Astrocyte (in vitro differentiated cells and primary cell): ENCODE results near the gene NPLOC4.

Experiments used
- EZH2 ChIP-seq: IDR thresholded peaks from 2 replicates; pipeline ENCODE4 v1.6.1; 2012; ENCODE audit warnings: mild to moderate bottlenecking, low read length, inconsistent platforms; ENCODE audit not compliant: insufficient read depth
- TF ChIP-seq, protein P1 (sequence below): IDR thresholded peaks from 2 replicates; pipeline ENCODE4 v1.5.1; 2011; ENCODE audit warnings: low read depth, mild to moderate bottlenecking, inconsistent platforms, low read length, moderate library complexity; ENCODE audit not compliant: insufficient read depth

DNA sequence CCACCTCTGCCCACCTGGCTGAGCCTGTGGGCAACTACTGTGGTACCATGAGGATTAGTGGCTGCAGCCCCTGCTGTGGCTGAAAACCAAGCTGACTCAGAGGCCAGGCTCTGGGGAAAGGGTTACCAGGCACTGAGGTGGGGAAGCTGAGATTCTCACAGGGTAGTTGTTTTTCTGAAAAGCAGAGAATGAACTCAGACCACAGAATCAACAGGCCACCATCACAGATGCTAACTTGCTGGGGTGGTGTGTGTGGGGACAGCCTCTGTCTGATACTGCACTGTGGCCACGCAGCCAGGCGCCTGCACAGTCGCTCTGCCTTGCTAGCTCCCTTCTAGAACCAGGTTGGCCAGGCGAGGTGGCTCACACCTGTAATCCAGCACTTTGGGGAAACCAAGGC lies 28.8 kb downstream of the NPLOC4 start:
- TF ChIP-seq, protein P1, sequence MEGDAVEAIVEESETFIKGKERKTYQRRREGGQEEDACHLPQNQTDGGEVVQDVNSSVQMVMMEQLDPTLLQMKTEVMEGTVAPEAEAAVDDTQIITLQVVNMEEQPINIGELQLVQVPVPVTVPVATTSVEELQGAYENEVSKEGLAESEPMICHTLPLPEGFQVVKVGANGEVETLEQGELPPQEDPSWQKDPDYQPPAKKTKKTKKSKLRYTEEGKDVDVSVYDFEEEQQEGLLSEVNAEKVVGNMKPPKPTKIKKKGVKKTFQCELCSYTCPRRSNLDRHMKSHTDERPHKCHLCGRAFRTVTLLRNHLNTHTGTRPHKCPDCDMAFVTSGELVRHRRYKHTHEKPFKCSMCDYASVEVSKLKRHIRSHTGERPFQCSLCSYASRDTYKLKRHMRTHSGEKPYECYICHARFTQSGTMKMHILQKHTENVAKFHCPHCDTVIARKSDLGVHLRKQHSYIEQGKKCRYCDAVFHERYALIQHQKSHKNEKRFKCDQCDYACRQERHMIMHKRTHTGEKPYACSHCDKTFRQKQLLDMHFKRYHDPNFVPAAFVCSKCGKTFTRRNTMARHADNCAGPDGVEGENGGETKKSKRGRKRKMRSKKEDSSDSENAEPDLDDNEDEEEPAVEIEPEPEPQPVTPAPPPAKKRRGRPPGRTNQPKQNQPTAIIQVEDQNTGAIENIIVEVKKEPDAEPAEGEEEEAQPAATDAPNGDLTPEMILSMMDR: no peak
- TF ChIP-seq EZH2: no peak
